Measurements from ENCODE around the gene PDSS2. TPM values are rescaled to one million over a fixed set of nuclear protein-coding genes. Genes with fewer than 3 reads are reported as not detected.

The PDSS2 gene
- total and polyA plus RNA-seq, 2 of the 8 experiments (the other 6 are each of a cell fraction or from before 2014, with no cell fraction given), result 10.7 to 16.1 TPM

DNA sequence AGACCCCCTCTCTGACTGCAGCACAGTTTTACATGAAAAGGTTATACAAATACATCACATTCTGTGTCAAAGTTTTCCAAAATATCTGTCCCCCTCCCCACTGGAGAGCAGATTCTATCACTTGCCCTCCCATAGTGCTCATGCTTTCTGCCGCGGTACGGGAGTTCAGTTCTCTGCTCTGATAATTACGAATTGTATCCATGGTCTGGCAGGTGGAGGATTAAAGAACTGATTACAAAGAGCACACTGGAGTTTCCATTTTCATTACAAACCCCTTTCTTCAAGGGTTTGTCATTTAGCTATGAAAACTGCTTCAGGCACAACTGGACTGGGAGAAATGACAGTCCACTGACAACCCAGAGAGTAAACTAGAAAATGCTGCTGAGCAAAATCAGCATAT lies 166.0 kb downstream of the PDSS2 start:
- Histone ChIP-seq H2BK20ac (ENCODE audit: low read length) (no peak overlapping the region), H3K4ac (replicated peaks; ENCODE audit: insufficient read length, low read depth, low read length) (no peak overlapping the region), H2BK5ac (ENCODE audit: low read depth, low read length) (no peak overlapping the region), H3K4me2 (ENCODE audit: insufficient read depth in 1 of 2, low read depth in 2 of 2, low read length in 2 of 2) (no peak overlapping the region), H4K20me1 (replicated peaks in 1 of 2; ENCODE audit: control insufficient read depth in 1 of 2, insufficient read depth in 2 of 2, low read length in 2 of 2) (no peaks in the 10 kb centered on the region), H3K4me3 (ENCODE audit: extremely low read depth in 1 of 4, insufficient read depth in 2 of 4, low read depth in 3 of 4, low read length in 4 of 4) (no peak overlapping the region), H3K56ac (replicated peaks; ENCODE audit: insufficient read length, low read depth, low read length) (no peak overlapping the region), H3K9me3 (ENCODE audit: insufficient read depth in 2 of 2, low read depth in 1 of 2, low read length in 1 of 2) (no peaks in the 10 kb centered on the region), H3K36me3 (ENCODE audit: control insufficient read depth in 2 of 4, insufficient read depth in 4 of 4, low read length in 3 of 4) (no peaks in the 10 kb centered on the region), H4K8ac (ENCODE audit: extremely low read depth, insufficient read depth, low read length) (no peak overlapping the region), H3K23me2 (ENCODE audit: low read depth, low read length) (no peaks in the 10 kb centered on the region), H3K14ac (ENCODE audit: insufficient read length) (no peak overlapping the region), H4K5ac (ENCODE audit: insufficient read length, low read depth, low read length) (no peak overlapping the region), H3K79me1 (ENCODE audit: low read depth, low read length) (no peaks in the 10 kb centered on the region), H3K27me3 (replicated peaks in 1 of 4; ENCODE audit: control insufficient read depth in 3 of 4, extremely low read depth in 1 of 4, insufficient read depth in 3 of 4, low read length in 3 of 4) (no peaks in the 10 kb centered on the region), H2AK5ac (ENCODE audit: low read depth, low read length) (no peak overlapping the region), H2BK120ac (replicated peaks; ENCODE audit: low read depth, low read length) (no peak overlapping the region), H2AFZ (ENCODE audit: low read length) (no peak overlapping the region), H3K18ac (ENCODE audit: extremely low read depth, low read length) (no peak overlapping the region), H3K79me2 (ENCODE audit: control insufficient read depth in 1 of 2, insufficient read depth in 2 of 2, low read length in 2 of 2) (no peaks in the 10 kb centered on the region), H3K27ac (ENCODE audit: low read depth, low read length) (no peak overlapping the region), H2BK15ac (ENCODE audit: low read length) (no peak overlapping the region), H3K4me1 (replicated peaks in 1 of 4; ENCODE audit: control insufficient read depth in 3 of 4, insufficient read depth in 4 of 4, low read length in 3 of 4) (peaks cover 4 to 11% (median 6%) of the 10 kb centered on the region in 4 experiments; a peak in 6 of 7 replicates), H2BK12ac (ENCODE audit: low read depth, low read length) (no peak overlapping the region), H3K23ac (ENCODE audit: insufficient read length) (no peak overlapping the region), H4K91ac (replicated peaks; ENCODE audit: insufficient read length, low read length) (no peak overlapping the region), H3K9ac (replicated peaks in 1 of 4; ENCODE audit: extremely low read depth in 1 of 4, low read depth in 3 of 4, low read length in 3 of 4) (no peak overlapping the region)
- no peak for DNase-seq (ENCODE audit: low read depth in 1 of 2, low spot score in 2 of 2)
- WGBS, 2 experiments (ENCODE audit: extremely low coverage in 1 of 2, insufficient coverage in 1 of 2, insufficient read length in 1 of 2, insufficient replicate concordance in 2 of 2, low coverage in 1 of 2, low lambda C conversion rate in 2 of 2, missing lambda C conversion rate in 1 of 2), result 85% methylated on average over 4 of the region's 4 CpGs; no CpG with 5 or more reads in 1 of the 2 experiments
- no peak for TF ChIP-seq NANOG (IDR thresholded peaks at IDR 0.05; ENCODE audit: insufficient read depth, low read depth, low read length, poor library complexity, severe bottlenecking)
- no peak for FAIRE-seq
- CTCF ChIA-PET (ENCODE audit: partially characterized antibody), result interaction anchor here (0.6 to 1.5 kb wide), 5 partner anchors 10 to 370 kb away, joined by 3 to 6 read pairs (median 4); no protein-coding TSS in a partner anchor
- POLR2A ChIA-PET (ENCODE audit: partially characterized antibody), result no interaction called here
